GM12865 (cell line): Measurements from ENCODE around the gene CRYZL1.

Experiments used
- DNase-seq: peaks from one replicate; pipeline ENCODE4 v3.0.0; 2010; ENCODE audit warnings: low read depth
- H3K4me3 ChIP-seq: 2 replicates; pipeline ENCODE4 v1.5.1; 2011; ENCODE audit warnings: mild to moderate bottlenecking, low read depth, low read length, control low read depth
- TF ChIP-seq, protein P1 (sequence below): IDR thresholded peaks from 2 replicates; pipeline ENCODE4 v1.5.1; 2011; ENCODE audit warnings: low read length, control low read depth, low read depth, inconsistent platforms; ENCODE audit not compliant: insufficient read depth; ENCODE audit errors: missing control alignments

Gene CRYZL1

DNA sequence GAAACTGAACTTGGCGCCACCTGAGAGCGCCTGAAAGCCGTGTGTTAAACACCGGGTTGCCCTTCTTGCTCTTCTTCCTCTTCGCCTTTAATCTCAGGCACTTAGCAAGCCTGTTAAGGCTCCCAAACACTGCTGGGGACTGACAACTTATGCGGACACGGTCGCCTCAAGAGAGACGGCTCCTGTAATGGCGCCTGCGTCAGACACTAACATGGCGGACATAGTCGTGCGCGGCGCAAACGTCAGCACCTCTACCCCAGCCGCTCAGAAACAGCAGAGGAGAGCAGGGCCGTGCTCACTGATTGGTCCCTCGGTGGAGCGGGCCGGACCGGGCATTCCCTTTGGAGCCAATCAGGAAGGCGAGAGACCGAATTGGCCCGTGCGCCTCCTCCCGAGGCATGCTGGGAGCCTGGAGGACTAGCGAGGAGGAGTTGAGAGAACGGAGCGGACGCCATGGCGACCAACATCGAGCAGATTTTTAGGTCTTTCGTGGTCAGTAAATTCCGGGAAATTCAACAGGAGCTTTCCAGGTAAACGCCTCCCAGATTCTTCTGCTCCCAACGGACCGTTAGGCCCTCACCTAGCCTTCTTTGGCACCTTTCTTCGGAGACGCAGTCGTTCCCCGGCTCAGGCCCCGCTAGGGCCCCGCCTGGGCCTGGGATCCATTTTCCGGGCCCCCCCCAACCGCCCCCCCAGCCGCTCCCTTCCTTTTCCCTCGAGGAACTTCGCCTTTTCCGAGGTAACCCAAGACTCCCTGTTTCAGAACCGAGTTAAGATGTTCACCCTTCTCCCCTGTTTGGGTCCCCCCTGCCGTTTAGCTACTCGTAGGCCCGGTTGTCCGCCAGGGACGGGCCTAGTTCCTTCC, 98.7 kb downstream of the CRYZL1 start, which contains the start of gene SON:
SON (plus strand) TSS at position 399 of the 865 bp plus-strand sequence; CDS start at position 454, 55 bp downstream.
- peak; percentile 99 for DNase-seq
- peak within 1 kb of the TSS; percentile 86 for H3K4me3 ChIP-seq

GRCh38 chr21:33541756-33542639, 99.5 kb downstream of the CRYZL1 start, which contains the start of gene GART:
GART (minus strand) TSS chr21:33542117; CDS start chr21:33539315, 2,802 bp downstream.
- DNase-seq, result peak; percentile 92
- TF ChIP-seq, protein P1, sequence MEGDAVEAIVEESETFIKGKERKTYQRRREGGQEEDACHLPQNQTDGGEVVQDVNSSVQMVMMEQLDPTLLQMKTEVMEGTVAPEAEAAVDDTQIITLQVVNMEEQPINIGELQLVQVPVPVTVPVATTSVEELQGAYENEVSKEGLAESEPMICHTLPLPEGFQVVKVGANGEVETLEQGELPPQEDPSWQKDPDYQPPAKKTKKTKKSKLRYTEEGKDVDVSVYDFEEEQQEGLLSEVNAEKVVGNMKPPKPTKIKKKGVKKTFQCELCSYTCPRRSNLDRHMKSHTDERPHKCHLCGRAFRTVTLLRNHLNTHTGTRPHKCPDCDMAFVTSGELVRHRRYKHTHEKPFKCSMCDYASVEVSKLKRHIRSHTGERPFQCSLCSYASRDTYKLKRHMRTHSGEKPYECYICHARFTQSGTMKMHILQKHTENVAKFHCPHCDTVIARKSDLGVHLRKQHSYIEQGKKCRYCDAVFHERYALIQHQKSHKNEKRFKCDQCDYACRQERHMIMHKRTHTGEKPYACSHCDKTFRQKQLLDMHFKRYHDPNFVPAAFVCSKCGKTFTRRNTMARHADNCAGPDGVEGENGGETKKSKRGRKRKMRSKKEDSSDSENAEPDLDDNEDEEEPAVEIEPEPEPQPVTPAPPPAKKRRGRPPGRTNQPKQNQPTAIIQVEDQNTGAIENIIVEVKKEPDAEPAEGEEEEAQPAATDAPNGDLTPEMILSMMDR, result no peak
- H3K4me3 ChIP-seq, result peak within 1 kb of the TSS; percentile 86

More for the DNA sequence above, 98.7 kb downstream of the CRYZL1 start, which contains the start of gene SON:
- TF ChIP-seq, protein P1, result no peak

- peak overlapping the region; percentile 64 for H3K4me3 ChIP-seq
- TF ChIP-seq, protein P1, result no peak
- peak; percentile 59 for DNase-seq
Observed at GRCh38 chr21:33541105-33541711, 100.3 kb downstream of the CRYZL1 start.

- no peak for DNase-seq
- H3K4me3 ChIP-seq, result peak overlapping the region; percentile 64
- TF ChIP-seq, protein P1, result no peak
Observed at GRCh38 chr21:33540711-33541104, 100.8 kb downstream of the CRYZL1 start.

- TF ChIP-seq, protein P1, result no peak
- H3K4me3 ChIP-seq, result no peak overlapping the region
- no peak for DNase-seq
Observed at GRCh38 chr21:33539616-33540015, 101.9 kb downstream of the CRYZL1 start.
